Keratinocyte (primary cell): ENCODE results near the gene ADGRA1.

Experiments used
- CTCF ChIP-seq, 3 experiments: IDR thresholded peaks in 1 of 3; conservative IDR thresholded peaks in 1 of 3; optimal IDR thresholded peaks in 1 of 3; 2 replicates in 2 of 3; 3 replicates in 1 of 3; pipeline versions ENCODE3 to v1.5.1; 2011; ENCODE audit warnings: low read length in 3 of 3, mild to moderate bottlenecking in 3 of 3, moderate library complexity in 2 of 3, control low read depth in 1 of 3, inconsistent platforms in 1 of 3; ENCODE audit not compliant: insufficient read depth in 2 of 3; ENCODE audit errors: extremely low read depth in 1 of 3
- EZH2 ChIP-seq: IDR thresholded peaks from one replicate; pipeline ENCODE4 v1.6.1; 2012; ENCODE audit warnings: inconsistent platforms, mild to moderate bottlenecking, low read length, moderate library complexity

DNA sequence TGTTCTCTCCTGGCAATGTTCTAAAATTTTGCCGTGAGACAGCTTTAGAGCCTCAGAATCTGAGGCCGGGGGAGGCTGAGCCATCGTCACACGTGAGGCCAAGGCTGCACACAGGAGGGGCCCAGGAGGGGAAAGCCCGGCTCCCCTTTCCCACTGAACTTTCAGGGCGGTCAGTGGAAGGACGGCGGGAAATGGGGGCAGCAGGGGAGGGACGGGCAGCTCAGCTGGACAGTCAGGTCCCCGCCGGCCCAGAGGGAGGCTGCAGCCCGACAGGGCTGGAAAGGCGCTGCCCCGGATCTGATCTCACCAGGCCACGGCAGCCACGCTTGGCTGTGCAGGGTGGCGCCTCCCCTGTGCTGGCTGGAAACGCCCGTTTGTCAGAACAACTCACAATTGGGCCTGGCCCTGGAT is 43.3 kb upstream of the ADGRA1 start:
- no peak for TF ChIP-seq CTCF (optimal IDR thresholded peaks at IDR 0.05 in 1 of 3, IDR thresholded peaks at IDR 0.05 in 1 of 3, conservative IDR thresholded peaks at IDR 0.05 in 1 of 3; ENCODE audit: extremely low read depth in 1 of 3, insufficient read depth in 2 of 3, low read length in 3 of 3)
- TF ChIP-seq EZH2: no peak
